WTC11 (cell line): ENCODE results near the gene MDM1. TPM values are rescaled to one million over a fixed set of nuclear protein-coding genes. Genes with fewer than 3 reads are reported as not detected.

ENCODE experiments used
- ATAC-seq: fragments of 200-7000 bp; cut with Tn5 transposase; 2 replicates; pipeline ENCODE4 v1.10.0; 2021; ENCODE audit warnings: mild to moderate bottlenecking, moderate library complexity
- Bru-seq: library from RNA; stranded (reverse); fragments of 400-500 nt; gene quantifications from one replicate; lab custom pipeline; 2021; lab: Mats Ljungman, UMichigan
- CTCF ChIA-PET: fragments of 300-600 bp; sonication (Branson Sonifier 250); formaldehyde crosslinking; loops from one replicate; lab custom pipeline; 2021; ENCODE audit warnings: antibody characterized with exemption; lab: Charles Lee
- POLR2A ChIA-PET: fragments of 350-600 bp; sonication (Branson Sonifier 250); formaldehyde crosslinking; loops from one replicate; lab custom pipeline; 2021; ENCODE audit warnings: antibody characterized with exemption; lab: Charles Lee
- DNase-seq: peaks from one replicate; pipeline ENCODE4 v3.0.0; 2021; ENCODE audit warnings: low spot score
- H3K27ac Mint-ChIP-seq: 2 replicates; pipeline ENCODE4 v1.8.0; 2021; ENCODE audit warnings: mixed read lengths
- H3K27me3 Mint-ChIP-seq: 2 replicates; pipeline ENCODE4 v1.8.0; 2021; ENCODE audit warnings: low read depth, mild to moderate bottlenecking, moderate library complexity, mixed read lengths
- H3K36me3 Mint-ChIP-seq: 2 replicates; pipeline ENCODE4 v1.8.0; 2021; ENCODE audit warnings: mixed read lengths
- H3K4me1 Mint-ChIP-seq: 2 replicates; pipeline ENCODE4 v1.8.0; 2022; ENCODE audit warnings: mixed read lengths
- H3K4me3 Mint-ChIP-seq: 2 replicates; pipeline ENCODE4 v1.8.0; 2021; ENCODE audit warnings: mild to moderate bottlenecking, moderate library complexity, mixed read lengths
- H3K9me3 Mint-ChIP-seq: 2 replicates; pipeline ENCODE4 v1.8.0; 2021; ENCODE audit warnings: mixed read lengths
- CREM ChIP-seq: sonication (generic); formaldehyde crosslinking; IDR thresholded peaks from 2 replicates; pipeline ENCODE4 v1.8.1; 2022; ENCODE audit warnings: mild to moderate bottlenecking, missing genetic modification reagents, moderate library complexity
- E2F5 ChIP-seq: sonication (generic); formaldehyde crosslinking; IDR thresholded peaks from 2 replicates; pipeline ENCODE4 v1.8.1; 2022; ENCODE audit warnings: mild to moderate bottlenecking, moderate library complexity, missing genetic modification reagents
- FOXP1 ChIP-seq: sonication (generic); formaldehyde crosslinking; IDR thresholded peaks from 2 replicates; pipeline ENCODE4 v1.8.0; 2022; ENCODE audit warnings: missing genetic modification reagents, mild to moderate bottlenecking, moderate library complexity, borderline replicate concordance
- GTF2I ChIP-seq: fragments of 250-450 bp; sonication (Bioruptor Pico); conservative IDR thresholded peaks from 2 replicates; pipeline ENCODE4 v1.4.0; 2021; ENCODE audit warnings: mild to moderate bottlenecking
- MAX ChIP-seq: sonication (generic); formaldehyde crosslinking; IDR thresholded peaks from 2 replicates; pipeline ENCODE4 v1.8.0; 2022; ENCODE audit warnings: mild to moderate bottlenecking, missing genetic modification reagents
- NFYB ChIP-seq: sonication (generic); formaldehyde crosslinking; conservative IDR thresholded peaks from 2 replicates; pipeline ENCODE4 v1.8.0; 2022; ENCODE audit warnings: low read depth, missing genetic modification reagents
- SP1 ChIP-seq: sonication (generic); formaldehyde crosslinking; conservative IDR thresholded peaks from 2 replicates; pipeline ENCODE4 v1.8.1; 2022; ENCODE audit warnings: missing genetic modification reagents
- STAT6 ChIP-seq: sonication (generic); formaldehyde crosslinking; conservative IDR thresholded peaks from 2 replicates; pipeline ENCODE4 v1.8.1; 2023; ENCODE audit warnings: mild to moderate bottlenecking, low read depth, missing genetic modification reagents, moderate library complexity
- TEAD1 ChIP-seq: sonication (generic); formaldehyde crosslinking; IDR thresholded peaks from 2 replicates; pipeline ENCODE4 v1.8.0; 2022; ENCODE audit warnings: mild to moderate bottlenecking, missing genetic modification reagents
- ZNF396 ChIP-seq: fragments of 250-450 bp; sonication (Bioruptor Pico); IDR thresholded peaks from 2 replicates; pipeline ENCODE4 v1.8.0; 2021; ENCODE audit warnings: mild to moderate bottlenecking, moderate library complexity, borderline replicate concordance
- ZNF425 ChIP-seq: fragments of 250-450 bp; sonication (Bioruptor Pico); conservative IDR thresholded peaks from 2 replicates; pipeline ENCODE4 v1.9.0; 2021; ENCODE audit warnings: mild to moderate bottlenecking
- ZNF512 ChIP-seq: sonication (generic); formaldehyde crosslinking; IDR thresholded peaks from 2 replicates; pipeline ENCODE4 v1.8.1; 2022; ENCODE audit warnings: missing genetic modification reagents, borderline replicate concordance
- ZNF671 ChIP-seq: fragments of 250-450 bp; sonication (Bioruptor Pico); IDR thresholded peaks from 2 replicates; pipeline ENCODE4 v1.8.0; 2021; ENCODE audit warnings: mild to moderate bottlenecking
- long read RNA-seq, 3 experiments: library from RNA in 1 of 3; library from capped mRNA in 1 of 3; library from polyadenylated mRNA in 1 of 3; unstranded in 2 of 3; stranded (forward) in 1 of 3; transcript quantifications; one replicate each; pipeline ENCODE4 v2.0.0, GENCODE V29; 2021
- total RNA-seq: library from RNA; stranded (reverse); gene quantifications from 3 replicates; pipeline ENCODE4 v1.2.3, GENCODE V29; 2021

The MDM1 gene
- total RNA-seq (9.1 to 12.5 TPM (median 11.0 TPM) in 3 replicates), Bru-seq, nascent RNA (percentile 66 among the genes with signal in this experiment)
- long read RNA-seq, experiment 1, transcript MDM1-201 (14 exons, 2,918 nt), result major isoform, 19 of 52 reads
- long read RNA-seq, experiment 1, partial matches to known transcripts, result 4 of 52 reads
- long read RNA-seq, experiment 1, other reads (novel, unspliced or antisense), result 21 of 52 reads
- long read RNA-seq, experiment 2, partial matches to known transcripts, result 2 of 12 reads
- long read RNA-seq, experiment 2, other reads (novel, unspliced or antisense), result 7 of 12 reads
- long read RNA-seq, experiment 3, partial matches to known transcripts, result 2 of 13 reads
- long read RNA-seq, experiment 3, other reads (novel, unspliced or antisense), result 4 of 13 reads

- Mint-ChIP-seq H3K4me1 (peaks cover 28% of the 10 kb centered on the region), H3K36me3 (no peaks in the 10 kb centered on the region), H3K27ac (peak within 1 kb of the TSS; percentile 75; the same call in 1 of the 2 replicates), H3K4me3 (peak within 1 kb of the TSS; percentile 86), H3K27me3 (peaks cover 4% of the 10 kb centered on the region; the same call in 1 of the 2 replicates), H3K9me3 (no peaks in the 10 kb centered on the region)
- peak; percentile 98 for ATAC-seq
- POLR2A ChIA-PET, result interaction anchor here (0.6 to 0.8 kb wide), 3 partner anchors 17 to 186 kb away, joined by 3 to 4 read pairs (median 3); no protein-coding TSS in a partner anchor
- CTCF ChIA-PET, result interaction anchor here (0.7 to 1.9 kb wide), 5 partner anchors 15 to 292 kb away, joined by 3 to 7 read pairs (median 4); no protein-coding TSS in a partner anchor
- TF ChIP-seq NFYB (CRISPR knock-in tag), result peak; percentile 77
- peak; percentile 82 for TF ChIP-seq E2F5
- TF ChIP-seq ZNF671 (CRISPR knock-in tag), result no peak
- TF ChIP-seq CREM (CRISPR knock-in tag), result 0 out of 2 replicates have a peak, but pooled peaks have one; percentile 22
- no peak for TF ChIP-seq STAT6
- no peak for TF ChIP-seq GTF2I
- no peak for TF ChIP-seq MAX
- no peak for TF ChIP-seq ZNF425 (CRISPR knock-in tag)
- TF ChIP-seq TEAD1 (CRISPR knock-in tag), result no peak; the same call in 1 of the 2 replicates
- no peak for TF ChIP-seq FOXP1 (CRISPR knock-in tag)
- peak; percentile 60; the same call in 1 of the 2 replicates for TF ChIP-seq SP1 (CRISPR knock-in tag)
- no peak for TF ChIP-seq ZNF396
- peak; percentile 98 for DNase-seq
These were observed at the start of gene MDM1 for GRCh38 chr12:68331869-68332727. Gene MDM1, minus strand, starts transcription at chr12:68332362. Its CDS starts 117 bp downstream, at chr12:68332245.

- POLR2A ChIA-PET, result interaction anchor here (0.6 kb wide), 1 partner anchor 223 kb away, joined by 3 read pairs; no protein-coding TSS in a partner anchor
- no peak overlapping the region for H3K4me3 Mint-ChIP-seq
- DNase-seq, result no peak
- H3K36me3 Mint-ChIP-seq, result no peaks in the 10 kb centered on the region
- no peak; the same call in 1 of the 2 replicates for ATAC-seq
- no peaks in the 10 kb centered on the region for H3K27me3 Mint-ChIP-seq
- TF ChIP-seq ZNF512 (CRISPR knock-in tag), result no peak
- TF ChIP-seq SP1 (CRISPR knock-in tag), result 0 out of 2 replicates have a peak, but pooled peaks have one; percentile 14
- peaks cover 20% of the 10 kb centered on the region for H3K4me1 Mint-ChIP-seq
- no peaks in the 10 kb centered on the region for H3K9me3 Mint-ChIP-seq
- no peak overlapping the region for H3K27ac Mint-ChIP-seq
- CTCF ChIA-PET, result interaction anchor here (0.5 to 0.7 kb wide), 2 partner anchors 268 to 1026 kb away, joined by 3 read pairs; no protein-coding TSS in a partner anchor
These were observed 49.5 kb upstream of the MDM1 start for GRCh38 chr12:68381476-68382219.
